GM21423 (cell line): Measurements from ENCODE around the gene LBX1.
"Not testable (repeated sequence)": the region's sequence is repeated elsewhere in the genome, so short reads cannot be mapped to it uniquely, and the experiment has no call there.

Experiments
- ATAC-seq: cut with Tn5 transposase; IDR thresholded peaks from one replicate; pipeline ENCODE4 v1.9.1; 2021; ENCODE audit warnings: mild to moderate bottlenecking, moderate library complexity; ENCODE audit not compliant: unreplicated experiment

LBX1 gene

DNA sequence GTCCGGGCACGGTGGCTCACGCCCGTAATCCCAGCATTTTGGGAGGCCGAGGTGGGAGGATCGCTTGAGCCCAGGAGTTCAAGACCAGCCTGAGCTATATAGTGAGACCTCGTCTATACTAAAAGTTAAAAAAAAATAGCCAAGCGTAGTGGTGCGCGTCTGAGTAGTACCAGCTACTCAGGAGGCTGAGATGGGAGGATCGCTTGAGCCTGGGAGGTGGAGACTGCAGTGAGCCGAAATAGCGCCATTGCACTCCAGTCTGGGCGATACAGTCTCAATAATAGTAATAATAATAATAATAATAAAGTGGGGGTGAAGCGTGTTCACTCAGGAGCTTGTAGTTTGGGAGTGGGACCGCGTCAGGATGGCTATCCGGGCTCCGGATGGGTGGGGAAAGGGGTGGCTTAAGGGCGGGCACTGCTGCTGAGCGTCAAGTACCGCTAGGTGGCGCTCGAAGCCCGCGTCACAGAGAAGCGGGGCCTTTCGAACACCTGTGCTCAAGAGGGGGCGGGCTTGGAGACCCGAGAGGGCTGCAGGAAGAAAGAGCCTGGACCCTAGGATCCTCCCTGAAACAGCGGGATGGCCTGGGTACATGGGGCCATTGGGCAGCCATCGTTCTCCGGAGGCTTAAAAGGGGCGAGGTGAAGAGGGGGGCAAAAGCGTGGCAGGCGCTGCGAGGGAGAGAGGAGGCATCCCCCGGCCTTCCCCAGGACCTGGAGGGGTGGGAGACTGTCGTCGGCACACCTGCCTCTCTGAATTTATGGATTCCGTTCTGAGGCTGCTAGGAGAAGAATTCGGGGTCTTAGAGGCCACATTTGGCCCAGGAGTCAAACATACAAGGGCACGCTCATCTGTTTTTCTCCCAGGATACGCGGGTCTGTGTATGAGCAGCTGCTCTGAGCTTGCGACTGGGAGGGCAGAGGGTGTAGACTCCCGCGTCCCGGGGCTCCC, 14.5 kb downstream of the LBX1 start:
- ATAC-seq, result no peak

DNA sequence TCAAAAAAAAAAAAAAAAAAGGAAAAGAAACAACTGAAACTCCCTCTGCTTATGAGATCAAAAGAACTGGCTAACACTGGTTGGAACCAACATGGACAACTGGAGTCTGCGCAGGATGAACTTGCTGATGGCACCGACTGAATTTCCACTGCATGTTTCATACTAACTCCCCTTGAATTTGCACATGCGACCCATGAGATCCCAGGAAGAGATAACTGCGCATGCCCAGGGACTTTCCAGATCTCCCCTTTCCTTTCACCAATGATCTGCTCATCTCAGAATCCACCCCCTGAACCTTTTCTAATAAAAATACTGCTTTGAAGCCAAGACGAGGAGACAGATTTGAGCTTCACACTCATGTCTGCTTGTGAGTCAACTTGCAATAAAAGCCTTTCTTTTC, 20.7 kb downstream of the LBX1 start:
- ATAC-seq, result no peak

DNA sequence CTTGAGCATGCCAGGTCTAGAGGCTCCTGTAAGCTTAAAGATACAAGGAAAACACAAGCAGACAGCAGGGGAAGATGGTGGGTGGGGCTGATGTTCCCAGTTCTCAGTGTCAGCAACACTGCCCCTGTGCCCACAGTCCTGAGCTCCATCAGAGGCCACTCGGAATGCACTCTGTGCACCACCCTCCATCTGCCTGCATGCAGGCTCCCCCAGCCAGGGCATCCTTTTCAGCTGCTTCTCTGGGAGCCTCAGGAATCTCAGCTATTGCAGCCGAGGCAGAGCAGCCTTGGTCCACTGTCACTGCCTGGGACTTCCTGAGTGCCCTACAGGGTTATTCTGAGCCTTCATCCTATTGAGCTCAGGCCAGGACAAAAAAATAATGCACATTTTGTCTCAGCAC, 22.2 kb downstream of the LBX1 start:
- ATAC-seq, result no peak

DNA sequence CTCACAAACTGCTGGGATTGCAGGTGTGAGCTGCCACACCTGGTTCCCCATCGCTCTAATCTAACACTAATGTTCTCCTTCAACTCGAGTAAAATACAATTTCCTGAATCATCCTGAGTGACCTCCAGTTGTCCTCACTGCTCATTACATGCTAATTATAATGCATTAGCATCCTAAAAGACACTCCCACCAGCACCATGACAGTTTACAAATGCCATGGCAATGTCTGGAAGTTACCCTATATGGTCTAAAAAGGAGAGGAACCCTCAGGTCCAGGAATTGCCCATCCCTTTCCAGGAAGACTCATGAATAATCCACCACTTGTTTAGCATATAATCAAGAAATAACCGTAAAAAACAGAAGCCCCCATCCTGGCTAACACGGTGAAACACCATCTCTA, 26.6 kb downstream of the LBX1 start:
- ATAC-seq, result not testable (repeated sequence)

DNA sequence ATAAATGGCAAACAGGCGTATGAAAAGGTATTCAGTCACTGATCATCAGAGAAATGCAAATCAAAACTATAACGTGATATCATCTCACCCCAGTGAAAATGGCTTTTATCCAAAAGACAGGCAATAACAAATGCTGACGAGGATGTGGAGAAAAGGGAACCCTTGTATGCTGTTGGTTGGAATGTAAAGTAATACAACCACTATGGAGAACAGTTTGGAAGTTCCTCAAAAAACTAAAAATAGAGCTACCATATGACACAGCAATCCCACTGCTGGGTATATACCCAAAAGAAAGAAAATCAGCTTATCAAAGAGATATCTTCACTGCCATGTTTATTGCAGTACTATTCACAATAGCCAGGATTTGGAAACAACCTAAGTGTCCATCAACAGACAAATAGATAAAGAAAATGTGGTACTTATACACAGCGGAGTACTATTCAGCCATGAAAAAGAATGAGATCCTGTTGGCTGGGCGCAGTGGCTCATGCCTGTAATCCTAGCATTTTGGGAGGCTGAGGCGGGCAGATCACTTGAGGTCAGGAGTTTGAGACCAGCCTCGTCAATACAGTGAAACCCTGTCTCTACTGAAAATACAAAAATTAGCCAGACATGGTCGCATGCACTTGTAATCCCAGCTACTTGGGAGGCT, 30.8 kb downstream of the LBX1 start:
- not testable (repeated sequence) for ATAC-seq

DNA sequence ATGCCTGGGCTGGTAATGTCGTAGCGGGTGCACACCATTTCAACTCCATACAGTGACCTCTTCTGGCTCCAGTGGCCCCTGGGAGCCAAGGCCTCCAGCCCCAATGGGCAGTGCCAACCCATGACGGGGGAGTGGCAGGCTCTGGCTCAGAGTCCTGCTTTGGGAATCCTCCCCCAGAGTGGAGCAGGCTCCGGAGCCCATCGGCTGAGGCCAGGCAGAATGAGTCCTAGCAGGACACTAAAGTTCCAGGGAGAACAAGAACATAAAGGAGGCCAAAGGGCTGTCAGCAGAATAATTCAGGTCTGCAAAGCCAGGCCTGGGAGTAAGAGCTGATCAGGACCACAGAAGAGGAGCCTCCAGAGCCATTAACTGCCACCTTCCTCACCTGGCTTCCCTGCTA, 33.3 kb downstream of the LBX1 start:
- ATAC-seq, result no peak

DNA sequence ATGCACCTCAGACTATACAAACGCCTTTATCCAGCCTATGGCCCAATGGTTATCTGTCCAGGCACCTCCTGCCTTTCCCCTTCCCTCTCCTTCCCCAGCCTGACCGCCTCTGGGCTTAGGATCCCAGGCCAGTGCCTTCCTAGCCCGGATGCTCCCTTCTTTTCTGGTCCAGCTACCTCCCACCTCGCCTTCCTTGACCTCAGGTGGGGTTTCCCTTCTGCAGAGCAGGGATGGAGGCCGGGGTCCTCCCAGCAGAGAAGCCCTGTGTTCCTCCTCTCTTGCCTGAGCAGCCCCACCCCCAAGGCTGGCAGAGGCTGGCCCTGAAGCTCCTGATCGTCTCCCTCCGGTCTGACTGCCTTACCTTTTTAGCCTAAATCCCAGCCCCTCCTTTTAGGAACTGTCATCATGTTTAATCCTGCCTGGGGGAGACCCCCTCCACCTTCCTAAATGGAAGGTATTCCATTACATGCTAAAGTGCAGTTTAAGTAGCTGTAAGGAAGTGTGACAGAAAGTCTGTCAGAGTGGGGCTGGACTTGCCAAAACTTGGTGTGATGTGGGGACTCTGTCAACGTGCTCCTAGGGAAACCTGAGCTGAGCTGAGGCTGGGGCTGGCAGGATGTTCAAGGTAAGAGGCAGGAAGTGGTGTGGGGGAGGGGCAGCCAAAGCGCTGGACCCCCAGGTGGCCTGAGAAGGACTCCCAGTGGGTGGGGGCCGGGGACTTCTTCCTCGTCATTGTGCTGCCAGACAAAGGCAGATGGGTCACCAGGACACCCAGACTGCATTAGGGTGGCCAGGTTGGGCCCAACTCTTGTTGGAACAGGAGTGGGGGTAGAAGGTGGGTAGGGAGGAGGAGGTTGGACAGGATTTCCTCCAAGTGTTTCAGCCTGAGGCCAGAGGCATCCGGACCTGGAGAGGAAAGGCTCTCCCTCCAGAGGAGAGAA, 39.5 kb downstream of the LBX1 start:
- ATAC-seq, result no peak

DNA sequence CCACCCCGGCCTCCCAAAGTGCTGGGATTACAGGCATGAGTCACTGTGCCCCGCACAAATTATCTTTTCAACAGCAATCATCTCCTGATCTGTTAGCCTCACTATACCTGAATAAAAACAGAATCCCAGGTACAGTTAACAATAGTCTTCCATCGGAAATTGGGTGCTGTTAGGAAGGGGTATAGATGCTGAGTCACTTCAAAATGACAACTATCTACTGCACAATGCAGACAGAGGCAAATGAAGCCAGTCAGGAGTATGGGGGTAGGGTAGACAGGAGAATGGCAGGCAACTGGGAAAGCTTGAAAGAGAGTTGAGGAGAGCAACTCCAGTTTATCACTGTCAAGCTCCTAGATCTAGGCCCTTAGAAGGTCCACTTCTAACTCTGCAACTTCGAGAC, 40.3 kb downstream of the LBX1 start:
- ATAC-seq, result no peak

DNA sequence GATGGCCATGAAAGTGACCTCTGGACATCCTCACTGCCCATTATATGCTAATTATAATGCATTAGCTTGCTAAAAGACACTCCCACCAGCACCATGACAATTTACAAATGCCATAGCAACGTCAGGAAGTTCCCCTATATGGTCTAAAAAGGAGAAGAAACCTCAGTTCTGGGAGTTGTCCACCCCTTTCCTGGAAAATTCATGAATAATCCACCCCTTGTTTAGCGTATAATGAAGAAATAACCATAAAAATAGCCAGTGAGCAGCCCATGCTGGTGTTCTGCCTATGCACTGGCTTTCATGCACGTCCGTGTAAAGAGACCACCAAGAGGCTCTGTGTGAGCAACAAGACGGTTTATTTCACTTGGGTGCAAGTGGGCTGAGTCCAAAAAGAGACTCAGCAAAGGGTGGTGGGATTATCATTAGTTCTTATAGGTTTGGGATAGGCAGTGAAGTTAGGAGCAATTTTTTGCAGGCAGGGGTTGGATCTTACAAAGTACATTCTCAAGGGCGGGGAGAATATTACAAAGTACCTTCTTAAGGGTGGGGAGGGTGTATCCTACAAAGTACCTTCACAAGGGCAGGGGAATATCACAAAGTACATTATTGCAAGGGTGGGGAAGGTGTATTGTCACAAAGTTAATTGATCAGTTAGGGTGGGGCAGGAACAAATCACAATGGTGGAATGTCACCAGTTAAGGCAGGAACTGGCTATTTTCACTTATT, 45.6 kb downstream of the LBX1 start:
- ATAC-seq, result no peak

DNA sequence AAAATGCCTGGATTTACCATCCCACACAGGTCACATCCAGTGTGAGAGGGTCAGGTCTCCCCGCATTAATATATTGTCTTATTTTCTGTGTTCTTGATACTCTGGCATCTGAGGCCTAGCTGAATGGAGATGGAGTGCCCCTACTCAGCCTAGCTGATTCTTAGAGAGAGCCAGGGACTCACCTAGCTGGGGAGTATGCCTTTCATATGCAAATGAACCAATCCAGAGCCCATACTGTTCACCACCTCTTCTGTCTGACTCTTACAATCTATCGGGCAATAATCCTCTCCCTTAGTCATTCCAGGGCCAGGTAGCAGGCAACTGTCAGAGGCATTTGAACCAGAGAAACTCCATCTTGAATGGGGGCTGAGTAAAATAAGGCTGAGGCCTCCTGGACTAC, 46.3 kb downstream of the LBX1 start:
- no peak for ATAC-seq
